K562 (cell line): ENCODE results near the gene OAT. TPM values are rescaled to one million over a fixed set of nuclear protein-coding genes. Genes with fewer than 3 reads are reported as not detected.

Experiments used
- ATAC-seq: fragments of 200-7000 bp; cut with Tn5 transposase; 3 replicates; pipeline ENCODE4 v1.9.1; 2020; ENCODE audit warnings: moderate library complexity
- BruUV-seq: library from RNA; stranded (reverse); fragments of 400-500 nt; replicated peaks from 2 replicates; lab custom pipeline; 2021; lab: Mats Ljungman, UMichigan
- CTCF ChIA-PET: fragments of 300-600 bp; formaldehyde crosslinking; extraction: SDS; loops from one replicate; lab custom pipeline; 2021; ENCODE audit warnings: low intra/inter-chr PET ratio; lab: Yijun Ruan, JAX
- POLR2A ChIA-PET: fragments of 300-600, 350-650 bp; sonication (Branson Sonifier 250); formaldehyde crosslinking; extraction: SDS; loops from one replicate; lab custom pipeline; 2021; ENCODE audit warnings: antibody characterized with exemption, inconsistent platforms; lab: Yijun Ruan, JAX
- DNase-seq, 4 experiments: peaks; one replicate each; pipeline versions ENCODE4 v3.0.0 to v3.0.0-alpha.2; 2011 to 2018; ENCODE audit warnings: low spot score in 3 of 4, mixed read lengths in 3 of 4; ENCODE audit errors: extremely low read depth in 1 of 4
- FAIRE-seq: peaks from 2 replicates; lab custom pipeline; 2011; peaks lifted over from hg19 to GRCh38; lab: Jason Lieb, UNC
- H2AFZ ChIP-seq: 2 replicates; pipeline ENCODE4 v1.6.0; 2011; ENCODE audit warnings: low read depth, low read length, control low read depth, inconsistent platforms
- H3K27ac ChIP-seq: fragments of 200-600 bp; 3 replicates; pipeline ENCODE4 v1.8.0; 2011; ENCODE audit warnings: low read depth, mild to moderate bottlenecking, control low read depth, inconsistent platforms, low read length, moderate library complexity, mixed read lengths; ENCODE audit errors: extremely low read depth
- H3K27me3 ChIP-seq, 2 experiments: fragments of 300-600 bp in 1 of 2; 2 replicates in 1 of 2; 3 replicates in 1 of 2; pipeline versions ENCODE4 v1.6.0 to v1.8.0; 2011; ENCODE audit warnings: inconsistent platforms in 2 of 2, low read length in 2 of 2, mild to moderate bottlenecking in 1 of 2, mixed read lengths in 1 of 2, moderate library complexity in 1 of 2; ENCODE audit not compliant: control insufficient read depth in 2 of 2, insufficient read depth in 2 of 2
- H3K36me3 ChIP-seq: fragments of 300-600 bp; 3 replicates; pipeline ENCODE4 v1.8.0; 2011; ENCODE audit warnings: mild to moderate bottlenecking, low read length, inconsistent platforms; ENCODE audit not compliant: control insufficient read depth, insufficient read depth
- H3K4me1 ChIP-seq, 2 experiments: fragments of 200-600 bp in 1 of 2; replicated peaks in 1 of 2; 2 replicates in 1 of 2; 3 replicates in 1 of 2; pipeline versions ENCODE4 v1.5.1 to v1.8.0; 2011; ENCODE audit warnings: inconsistent platforms in 2 of 2, low read length in 2 of 2, mild to moderate bottlenecking in 1 of 2, mixed read lengths in 1 of 2, moderate library complexity in 1 of 2; ENCODE audit not compliant: control insufficient read depth in 2 of 2, insufficient read depth in 2 of 2
- H3K4me2 ChIP-seq: 2 replicates; pipeline ENCODE4 v1.6.1; 2011; ENCODE audit warnings: low read length, control low read depth, inconsistent platforms, mixed read lengths; ENCODE audit not compliant: insufficient read depth
- H3K4me3 ChIP-seq: fragments of 200-600 bp; sonication (generic), shearing (Covaris generic); 2 replicates; pipeline ENCODE4 v1.5.1; 2016; ENCODE audit warnings: control low read depth, inconsistent platforms
- H3K79me2 ChIP-seq: fragments of 200-600 bp; 3 replicates; pipeline ENCODE4 v1.8.0; 2011; ENCODE audit warnings: low read length, inconsistent platforms; ENCODE audit not compliant: control insufficient read depth, insufficient read depth
- H3K9ac ChIP-seq, 2 experiments: 2 replicates each; pipeline versions ENCODE4 v1.6.0 to v1.6.1; 2011; ENCODE audit warnings: low read depth in 2 of 2, low read length in 2 of 2, control low read depth in 1 of 2, inconsistent platforms in 1 of 2, mild to moderate bottlenecking in 1 of 2, mixed read lengths in 1 of 2; ENCODE audit not compliant: insufficient read depth in 1 of 2
- H3K9me1 ChIP-seq: one replicate; pipeline ENCODE4 v1.6.0; 2011; ENCODE audit warnings: inconsistent platforms, mild to moderate bottlenecking, low read length, moderate library complexity; ENCODE audit not compliant: control insufficient read depth, insufficient read depth
- H3K9me3 ChIP-seq: replicated peaks from 2 replicates; pipeline ENCODE4 v1.5.1; 2011; ENCODE audit warnings: low read depth, low read length, inconsistent platforms; ENCODE audit not compliant: control insufficient read depth, insufficient read depth
- H4K20me1 ChIP-seq: replicated peaks from 2 replicates; pipeline ENCODE4 v1.6.1; 2011; ENCODE audit warnings: low read length, inconsistent platforms, mixed read lengths; ENCODE audit not compliant: control insufficient read depth, insufficient read depth
- ARID3A ChIP-seq: IDR thresholded peaks from 2 replicates; pipeline ENCODE4 v1.6.1; 2012; ENCODE audit warnings: low read depth, low read length, improper control_type of control experiment, borderline replicate concordance
- BCOR ChIP-seq: fragments of 450-650 bp; IDR thresholded peaks from 2 replicates; pipeline ENCODE4 v1.6.1; 2016
- C11orf30 ChIP-seq: fragments of 450-650 bp; IDR thresholded peaks from 2 replicates; pipeline ENCODE4 v1.6.1; 2016; ENCODE audit warnings: low read depth, mild to moderate bottlenecking
- CBX3 ChIP-seq, 2 experiments: IDR thresholded peaks; 1 replicate in 1 of 2; 2 replicates in 1 of 2; pipeline ENCODE4 v1.6.1; 2012; ENCODE audit warnings: inconsistent platforms in 2 of 2, low read length in 2 of 2, borderline replicate concordance in 1 of 2, control low read depth in 1 of 2
- CSDE1 ChIP-seq, 2 experiments: fragments of 450-650 bp; IDR thresholded peaks; 2 replicates each; pipeline ENCODE4 v1.6.1; 2016; ENCODE audit warnings: mild to moderate bottlenecking in 1 of 2
- CTCF ChIP-seq, 3 experiments: IDR thresholded peaks in 2 of 3; conservative IDR thresholded peaks in 1 of 3; 2 replicates each; pipeline ENCODE4 v1.5.1; 2011 to 2012; ENCODE audit warnings: low read length in 3 of 3, mild to moderate bottlenecking in 3 of 3, control low read depth in 2 of 3, improper control_type of control experiment in 1 of 3, inconsistent platforms in 1 of 3, low read depth in 1 of 3, mixed read lengths in 1 of 3, moderate library complexity in 1 of 3; ENCODE audit not compliant: insufficient read depth in 2 of 3
- GABPB2 ChIP-seq: fragments of 250-450 bp; sonication (Bioruptor Pico); conservative IDR thresholded peaks from 2 replicates; pipeline ENCODE4 v1.5.1; 2021; ENCODE audit warnings: mild to moderate bottlenecking
- ILF3 ChIP-seq: fragments of 450-650 bp; IDR thresholded peaks from 2 replicates; pipeline ENCODE4 v1.6.1; 2018; ENCODE audit warnings: antibody characterized with exemption, mild to moderate bottlenecking, moderate library complexity, borderline replicate concordance
- MAFF ChIP-seq: IDR thresholded peaks from 2 replicates; pipeline ENCODE4 v1.6.1; 2012; ENCODE audit warnings: low read length, improper control_type of control experiment
- MTF1 ChIP-seq: fragments of 250-450 bp; sonication (Bioruptor Pico); IDR thresholded peaks from 2 replicates; pipeline ENCODE4 v1.9.0; 2021; ENCODE audit warnings: moderate library complexity, mild to moderate bottlenecking, inconsistent platforms, borderline replicate concordance
- NR4A1 ChIP-seq, 2 experiments: fragments of 250-450 bp in 1 of 2; fragments of 450-650 bp in 1 of 2; sonication (Bioruptor Pico) in 1 of 2; IDR thresholded peaks; 2 replicates each; pipeline versions ENCODE4 v1.4.0 to v1.6.1; 2016 to 2020; ENCODE audit warnings: mild to moderate bottlenecking in 2 of 2, missing compliant biosample characterization in 1 of 2, missing genetic modification characterization in 1 of 2, moderate library complexity in 1 of 2
- POLR3G ChIP-seq: IDR thresholded peaks from 2 replicates; pipeline ENCODE4 v1.6.1; 2011; ENCODE audit not compliant: insufficient read length, insufficient replicate concordance; ENCODE audit errors: extremely low read depth
- RCOR1 ChIP-seq, 2 experiments: IDR thresholded peaks; 2 replicates each; pipeline ENCODE4 v1.6.1; 2012; ENCODE audit warnings: low read depth in 2 of 2, low read length in 2 of 2, borderline replicate concordance in 1 of 2, improper control_type of control experiment in 1 of 2
- SAP30 ChIP-seq: fragments of 200-600 bp; sonication (generic); IDR thresholded peaks from 2 replicates; pipeline ENCODE4 v1.6.1; 2012; ENCODE audit warnings: borderline replicate concordance, low read depth, mild to moderate bottlenecking, moderate library complexity, low read length, control low read depth, inconsistent platforms; ENCODE audit not compliant: insufficient read depth, poor library complexity, severe bottlenecking
- SLC30A9 ChIP-seq: fragments of 250-450 bp; sonication (Bioruptor Pico); IDR thresholded peaks from 2 replicates; pipeline ENCODE4 v1.8.0; 2022; ENCODE audit warnings: mild to moderate bottlenecking, moderate library complexity
- SP2 ChIP-seq: IDR thresholded peaks from 2 replicates; pipeline ENCODE4 v1.6.1; 2011; ENCODE audit warnings: mild to moderate bottlenecking, low read depth, low read length, moderate library complexity; ENCODE audit not compliant: poor library complexity, severe bottlenecking; ENCODE audit errors: extremely low read depth
- SUPT5H ChIP-seq: fragments of 450-650 bp; IDR thresholded peaks from 2 replicates; pipeline ENCODE4 v1.6.1; 2016
- TARDBP ChIP-seq: fragments of 450-650 bp; IDR thresholded peaks from 2 replicates; pipeline ENCODE4 v1.6.1; 2016
- THRAP3 ChIP-seq: fragments of 450-650 bp; IDR thresholded peaks from 2 replicates; pipeline ENCODE4 v1.6.1; 2016; ENCODE audit warnings: mild to moderate bottlenecking, inconsistent platforms, borderline replicate concordance
- ZNF316 ChIP-seq: fragments of 450-650 bp; IDR thresholded peaks from 2 replicates; pipeline ENCODE4 v1.6.1; 2016
- ZNF696 ChIP-seq: fragments of 250-450 bp; sonication (Bioruptor Pico); conservative IDR thresholded peaks from 2 replicates; pipeline ENCODE4 v1.4.0; 2020; ENCODE audit warnings: mild to moderate bottlenecking, moderate library complexity
- WGBS: fragments of 100-300 bp; shearing (Covaris generic); methylation state at CpG from one replicate; pipeline ENCODE4 v1.1.6; 2016; ENCODE audit warnings: low coverage, mixed read lengths; ENCODE audit not compliant: insufficient coverage; ENCODE audit errors: missing lambda C conversion rate; 5-methylcytosine and 5-hydroxymethylcytosine counted together
- in situ Hi-C: fragments of 300-500 bp; cut with MboI; formaldehyde crosslinking; loops from 4 replicates; pipeline ENCODE4 v1.15.0; 2018; ENCODE audit warnings: inconsistent platforms, mixed read lengths
- intact Hi-C: fragments of 100-400 bp; cut with micrococcal nuclease; formaldehyde crosslinking; loops from 2 replicates; pipeline ENCODE4 v1.14.2; 2022
- polyA plus RNA-seq, 8 experiments: library from polyadenylated mRNA; depleted of rRNA in 4 of 8; stranded (reverse) in 5 of 8; unstranded in 3 of 8; fragments of >200 nt; fragmentation: Nextera tagmentation in 2 of 8; fragmentation: Illumina TruSeq in 1 of 8; extraction: Ambion mirVana in 2 of 8; extraction: Trizol in 1 of 8; gene quantifications; 2 replicates each; pipeline versions ENCODE4 v1.2.1 to v1.2.3, GENCODE V29; 2011 to 2014; ENCODE audit warnings: inconsistent platforms in 1 of 8, missing spikeins in 1 of 8
- total RNA-seq, 7 experiments: library from RNA; depleted of rRNA in 6 of 7; stranded (reverse); fragments of >200 nt in 6 of 7; fragmentation: Illumina TruSeq in 2 of 7; extraction: Trizol in 2 of 7; gene quantifications; 2 replicates each; pipeline versions ENCODE4 v1.2.1 to v1.2.3, GENCODE V29; 2011 to 2021; ENCODE audit warnings: low replicate concordance in 1 of 7

Gene OAT
- total and polyA plus RNA-seq, 9 of the 15 experiments (the other 6 are each of a cell fraction or from before 2014, with no cell fraction given) = 100 to 312 (median 163) TPM

- intact Hi-C loops (no loop called here), in situ Hi-C loops (no loop called here)
- Histone ChIP-seq H3K27ac (0 out of 3 replicates have a peak overlapping the region, but pooled peaks have one; percentile 8), H3K36me3 (peaks cover 79% of the 10 kb centered on the region), H3K9ac (no peak overlapping the region), H3K27me3 (no peaks in the 10 kb centered on the region), H3K9me3 (no peaks in the 10 kb centered on the region), H3K79me2 (peaks cover 2% of the 10 kb centered on the region; the same call in 1 of the 3 replicates), H3K9me1 (no peaks in the 10 kb centered on the region), H2AFZ (no peak overlapping the region), H3K4me3 (no peak overlapping the region), H4K20me1 (no peaks in the 10 kb centered on the region; the same call in 1 of the 2 replicates), H3K4me1 (no peaks in the 10 kb centered on the region; a peak in 2 of 5 replicates), H3K4me2 (no peak overlapping the region)
- 51% methylated on average over 8 of the region's 8 CpGs for WGBS
- ATAC-seq = peak; percentile 99
- peak; percentile 88 for FAIRE-seq
- DNase-seq = peak; percentile 27 to 78 (median 41)
- no TSS peak for BruUV-seq
- CTCF ChIA-PET = no interaction called here
- POLR2A ChIA-PET = interaction anchor here (0.7 to 2.0 kb wide), 6 partner anchors 10 to 91 kb away, joined by 3 to 10 read pairs (median 4); partner anchors contain the start of gene OAT
- TF ChIP-seq SUPT5H = no peak
- TF ChIP-seq CTCF (IDR thresholded peaks at IDR 0.05 in 2 of 3, conservative IDR thresholded peaks at IDR 0.05 in 1 of 3; ENCODE audit: insufficient read depth in 2 of 3, low read depth in 1 of 3, low read length in 3 of 3) = peak; percentile 50 to 61 (median 56); a peak in 5 of 6 replicates
- peak; percentile 72; the same call in 1 of the 2 replicates for TF ChIP-seq C11orf30
- TF ChIP-seq GABPB2 (CRISPR knock-in tag) = no peak
- no peak for TF ChIP-seq NR4A1 (CRISPR knock-in tag; IDR thresholded peaks at IDR 0.05)
- no peak for TF ChIP-seq NR4A1 (tag; IDR thresholded peaks at IDR 0.05)
- no peak for TF ChIP-seq ILF3
- TF ChIP-seq THRAP3 = no peak
- TF ChIP-seq CBX3 (IDR thresholded peaks at IDR 0.05; ENCODE audit: borderline replicate concordance in 1 of 2, low read length in 2 of 2) = no peak
- no peak for TF ChIP-seq ZNF696 (CRISPR knock-in tag)
- no peak for TF ChIP-seq MTF1 (CRISPR knock-in tag)
- no peak for TF ChIP-seq SP2
- TF ChIP-seq ARID3A = peak; percentile 89; the same call in 1 of the 2 replicates
- no peak for TF ChIP-seq TARDBP
- peak in 1 of 2 experiments; percentile 33; a peak in 1 of 4 replicates for TF ChIP-seq RCOR1 (IDR thresholded peaks at IDR 0.05; ENCODE audit: borderline replicate concordance in 1 of 2, low read depth in 2 of 2, low read length in 2 of 2)
- TF ChIP-seq POLR3G = no peak
- no peak for TF ChIP-seq CSDE1 (IDR thresholded peaks at IDR 0.05)
- TF ChIP-seq BCOR = no peak
- TF ChIP-seq SAP30 = no peak
- peak; percentile 46; the same call in 1 of the 2 replicates for TF ChIP-seq MAFF
- TF ChIP-seq SLC30A9 = no peak
- peak; percentile 88 for TF ChIP-seq ZNF316
These were observed 15.2 kb downstream of the OAT start for GRCh38 chr10:124403548-124403947.
